HCEC 1CT (cell line): Measurements from ENCODE around the gene ACOT7.
"Not testable (repeated sequence)": the region's sequence is repeated elsewhere in the genome, so short reads cannot be mapped to it uniquely, and the experiment has no call there.

Experiments
- DNase-seq: peaks from one replicate; pipeline ENCODE4 v3.0.0-alpha.2; 2017

ACOT7 gene

GRCh38 chr1:6219641-6220040 is 173.9 kb downstream of the ACOT7 start:
- not testable (repeated sequence) for DNase-seq

DNA sequence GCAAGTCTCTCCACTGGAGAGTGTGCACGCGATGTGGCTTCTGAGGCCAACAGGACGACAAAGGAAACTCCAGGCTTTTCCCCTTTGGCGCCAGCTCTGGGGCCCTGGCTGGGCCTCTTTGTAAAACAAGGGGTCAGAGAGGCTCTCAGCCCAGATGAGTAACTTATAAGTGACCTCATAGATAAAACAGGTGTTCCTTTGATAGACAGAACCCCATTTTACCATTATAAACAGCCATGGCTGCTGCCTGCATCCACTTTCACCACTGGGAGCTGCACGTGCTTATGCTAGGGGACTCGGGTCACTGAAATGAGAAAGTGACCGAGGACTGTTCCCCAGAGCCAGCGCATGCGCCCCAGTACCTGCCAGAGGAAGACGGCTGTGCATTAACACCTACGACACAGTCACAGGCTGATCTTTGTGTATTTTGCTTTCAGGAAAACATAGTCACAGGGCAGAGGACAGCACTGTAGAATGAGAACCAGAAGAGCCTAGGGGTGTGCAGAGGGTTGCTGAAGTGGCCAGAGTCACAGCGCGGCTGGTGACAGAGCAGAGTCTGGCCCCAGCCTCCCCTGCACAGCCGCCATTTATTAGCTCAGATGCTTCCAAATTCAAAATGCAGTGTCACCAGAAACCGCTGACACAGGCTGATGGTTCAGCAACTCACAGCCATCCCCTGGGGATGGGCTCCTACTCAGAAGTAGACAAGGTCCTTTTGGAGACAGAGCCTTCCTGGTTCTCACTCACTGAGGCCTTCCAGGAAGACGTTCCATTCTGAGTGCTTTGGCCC is 175.0 kb downstream of the ACOT7 start:
- no peak for DNase-seq
